HUDEP-2 (cell line): ENCODE results near the gene SERTAD1.

Experiments used
- DNase-seq, 76 experiments: peaks; one replicate each; lab custom pipeline; 2025; ENCODE audit not compliant: unreplicated experiment in 76 of 76; lab: John Stamatoyannopoulos, UW

Gene SERTAD1

GRCh38 chr19:40380199-40381037, 45.4 kb downstream of the SERTAD1 start:
- no peak for DNase-seq

- DNase-seq, result no peak
These were observed 46.2 kb downstream of the SERTAD1 start for GRCh38 chr19:40379446-40380198.

DNA sequence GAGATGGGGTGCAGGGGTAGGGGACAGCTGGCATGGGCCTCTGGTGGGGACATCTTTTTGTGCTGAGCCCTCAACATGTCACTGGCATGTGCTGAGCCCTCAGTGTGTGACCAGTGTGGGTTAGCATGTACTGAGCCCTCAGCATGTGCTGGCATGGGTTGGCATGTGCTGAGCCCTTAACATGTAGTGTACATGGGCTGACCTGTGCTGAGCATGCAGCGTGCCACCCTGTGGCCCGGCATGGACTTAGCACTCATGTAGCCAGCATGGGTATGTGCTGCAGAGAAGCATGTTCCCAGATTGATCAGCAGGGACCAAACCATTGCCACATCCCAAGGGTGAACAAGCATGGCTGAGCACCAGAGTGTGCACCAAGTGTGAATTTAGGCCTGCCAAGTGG, 47.3 kb downstream of the SERTAD1 start:
- DNase-seq, result peak in 2 of 76 experiments; percentile 11 to 13

DNA sequence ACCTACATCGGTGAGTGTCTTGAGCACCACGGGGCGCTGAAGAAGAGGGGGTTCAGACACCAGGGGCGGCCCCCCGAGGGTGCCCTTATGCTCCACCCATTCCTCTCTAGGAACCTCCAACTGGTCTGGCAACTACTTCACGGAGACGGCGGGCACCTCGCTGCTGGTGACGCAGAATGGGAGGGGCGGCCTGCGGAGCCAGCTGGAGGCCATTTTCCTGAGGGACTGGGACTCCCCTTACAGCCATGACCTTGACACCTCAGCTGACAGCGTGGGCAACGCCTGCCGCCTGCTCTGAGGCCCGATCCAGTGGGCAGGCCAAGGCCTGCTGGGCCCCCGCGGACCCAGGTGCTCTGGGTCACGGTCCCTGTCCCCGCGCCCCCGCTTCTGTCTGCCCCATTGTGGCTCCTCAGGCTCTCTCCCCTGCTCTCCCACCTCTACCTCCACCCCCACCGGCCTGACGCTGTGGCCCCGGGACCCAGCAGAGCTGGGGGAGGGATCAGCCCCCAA, 47.9 kb downstream of the SERTAD1 start:
- DNase-seq, result no peak

GRCh38 chr19:40376286-40376862, 49.4 kb downstream of the SERTAD1 start:
- no peak for DNase-seq

GRCh38 chr19:40374084-40374483, 51.7 kb downstream of the SERTAD1 start:
- DNase-seq, result no peak

DNA sequence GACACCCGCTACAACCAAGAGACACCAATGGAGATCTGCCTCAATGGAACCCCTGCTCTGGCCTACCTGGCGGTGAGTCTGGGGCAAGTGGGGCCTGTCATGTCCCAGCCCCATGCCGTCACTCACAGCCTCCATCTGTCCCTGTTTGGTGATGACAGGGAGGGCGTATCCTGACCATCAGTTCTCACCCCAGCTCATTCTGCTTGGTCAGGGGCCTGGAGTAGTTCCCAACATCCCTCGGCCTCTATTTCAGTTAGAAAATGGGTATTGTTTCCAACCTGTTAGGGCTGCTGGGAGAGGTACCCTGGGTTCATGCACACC, 54.0 kb downstream of the SERTAD1 start:
- no peak for DNase-seq
